HG03432 (cell line): ENCODE results near the gene UTP14C.
"Not testable (repeated sequence)": the region's sequence is repeated elsewhere in the genome, so short reads cannot be mapped to it uniquely, and the experiment has no call there.

Source experiments
- ATAC-seq: cut with Tn5 transposase; IDR thresholded peaks from one replicate; pipeline ENCODE4 v1.9.1; 2021; ENCODE audit warnings: mild to moderate bottlenecking, moderate library complexity; ENCODE audit not compliant: unreplicated experiment

UTP14C gene

DNA sequence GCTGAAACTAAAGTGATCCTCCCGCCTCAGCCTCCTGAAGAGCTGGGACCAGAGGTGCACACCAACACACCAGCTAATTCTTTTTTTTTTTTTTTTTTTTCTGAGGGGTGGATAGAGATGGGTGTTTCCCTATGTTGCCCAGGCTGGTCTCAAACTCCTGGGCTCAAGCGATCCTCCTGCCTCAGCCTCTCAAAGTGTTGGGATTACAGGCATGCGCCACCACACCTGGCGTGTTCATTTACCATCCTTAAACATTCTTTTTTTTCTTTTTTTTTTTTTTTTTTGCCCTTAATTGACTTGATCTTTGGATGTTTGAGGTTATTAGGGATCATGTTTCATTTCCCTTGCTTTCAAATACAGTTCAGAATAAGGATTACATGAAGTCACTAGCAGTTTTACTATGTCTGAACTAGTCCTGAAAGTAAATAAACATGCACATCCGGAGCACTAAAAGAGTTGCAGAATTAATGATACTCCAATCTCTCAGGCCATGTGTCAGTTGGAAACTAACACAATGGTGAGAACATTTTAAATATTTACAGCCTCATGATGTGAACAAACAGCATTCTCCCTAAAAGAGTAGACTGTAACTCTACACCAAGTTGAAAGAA is 10.2 kb downstream of the UTP14C start:
- no peak for ATAC-seq

DNA sequence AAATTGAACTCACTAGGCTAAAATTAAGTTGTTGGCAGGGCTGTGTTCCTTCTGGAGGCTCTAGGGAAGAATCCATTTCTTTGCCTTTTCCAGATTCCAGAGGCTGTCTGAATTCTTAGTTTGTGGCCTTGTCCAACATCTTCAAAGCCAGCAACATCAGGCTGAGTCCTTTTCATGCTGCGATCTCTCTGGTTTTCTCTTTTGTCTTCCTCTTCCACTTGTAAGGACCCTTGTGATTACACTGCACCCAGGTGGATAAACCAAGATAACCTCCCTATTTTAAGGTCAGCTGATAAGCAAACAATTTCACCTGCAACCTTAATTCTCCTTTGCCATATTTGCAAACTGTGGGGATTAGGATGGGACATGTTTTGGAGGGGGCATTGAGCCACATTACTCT is 11.5 kb downstream of the UTP14C start:
- ATAC-seq, result no peak

DNA sequence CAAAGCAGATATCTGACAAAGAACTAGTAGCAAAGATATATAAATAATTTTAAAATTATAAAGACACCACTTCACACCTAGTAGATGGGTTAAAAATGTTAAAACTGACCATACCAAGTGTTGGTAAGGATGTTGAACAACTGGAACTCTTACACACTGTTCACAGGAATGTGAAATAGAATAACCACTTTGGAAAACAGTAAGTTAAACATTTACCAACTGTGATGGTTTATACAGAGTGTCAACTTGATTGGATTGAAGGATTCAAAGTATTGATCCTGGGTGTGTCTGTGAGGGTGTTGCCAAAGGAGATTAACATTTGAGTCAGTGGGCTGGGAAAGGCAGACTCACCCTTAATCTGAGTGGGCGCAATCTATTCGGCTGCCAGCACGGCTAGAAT is 19.2 kb downstream of the UTP14C start:
- no peak for ATAC-seq

DNA sequence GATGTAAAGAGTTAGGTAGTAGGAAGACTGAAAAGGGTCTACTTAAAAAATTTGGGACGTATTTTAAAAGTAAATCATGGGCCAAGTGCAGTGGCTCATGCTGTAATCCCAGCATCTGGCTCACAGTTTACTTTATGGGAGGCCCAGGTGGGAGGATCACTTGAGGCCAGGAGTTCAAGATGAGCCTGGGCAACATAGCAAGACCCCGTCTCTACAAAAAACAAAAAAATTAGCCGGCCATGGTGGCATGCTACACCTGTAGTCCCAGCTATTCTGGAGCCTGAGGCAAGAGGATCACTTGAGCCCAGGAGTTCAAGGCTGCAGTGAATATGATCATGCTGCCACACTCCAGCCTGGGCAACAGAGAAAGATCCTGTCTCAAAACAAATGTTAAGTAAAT is 23.0 kb downstream of the UTP14C start:
- no peak for ATAC-seq

DNA sequence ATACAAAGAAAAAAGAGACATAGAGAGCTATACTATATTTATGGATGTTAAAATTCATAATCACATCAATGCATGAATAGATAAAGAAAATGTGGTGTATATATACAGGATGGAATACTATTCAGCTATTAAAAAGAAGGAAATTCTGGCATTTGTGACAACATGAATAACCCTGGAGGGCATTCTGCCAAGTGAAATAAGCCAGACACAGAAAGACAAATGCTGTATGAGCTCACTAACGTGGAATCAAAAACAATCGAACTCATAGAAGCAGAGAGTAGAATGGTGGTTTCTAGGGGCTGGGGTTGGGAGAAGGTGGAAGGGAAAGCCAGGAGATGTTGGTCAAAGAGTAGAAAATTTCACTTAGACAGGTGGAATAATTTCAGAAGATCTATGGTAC is 24.0 kb downstream of the UTP14C start:
- ATAC-seq, result no peak

DNA sequence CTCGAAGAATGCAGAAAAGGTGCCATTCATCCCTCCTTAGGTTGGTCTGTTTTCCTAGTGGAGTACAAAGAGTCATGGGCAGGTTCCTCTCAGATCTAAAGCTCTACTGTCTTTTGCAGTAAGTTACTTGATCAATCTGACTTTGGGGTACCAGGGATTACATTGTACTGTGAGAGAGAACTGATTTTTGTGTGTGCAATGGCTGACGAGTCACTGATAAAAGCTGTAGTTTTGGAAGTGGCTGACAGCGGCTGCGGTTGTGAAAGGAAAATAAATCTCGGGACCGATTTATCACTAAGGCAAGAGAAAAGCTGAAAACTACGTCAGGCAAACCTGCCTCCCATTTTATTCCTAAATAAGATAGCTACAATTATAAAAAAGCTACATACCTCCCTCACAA is 26.9 kb downstream of the UTP14C start:
- ATAC-seq, result no peak

DNA sequence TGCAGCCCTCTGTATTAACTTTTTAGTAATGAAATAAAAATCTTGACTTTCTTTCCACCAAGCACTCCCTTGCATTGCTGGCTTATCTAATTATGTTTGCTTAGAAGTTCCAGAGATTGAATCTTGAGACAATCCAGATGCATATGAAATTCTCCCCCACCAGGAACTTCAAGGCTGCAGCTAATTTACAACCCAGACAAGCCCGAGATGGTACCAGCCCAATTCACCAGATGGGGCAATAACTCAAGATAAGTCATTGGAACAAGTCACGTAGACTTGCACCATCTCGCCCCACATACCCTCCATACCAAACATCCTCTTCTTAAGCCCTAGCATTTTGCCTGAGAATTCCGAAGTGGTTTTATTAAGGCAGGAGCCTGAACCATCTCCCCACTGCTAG is 29.0 kb downstream of the UTP14C start:
- ATAC-seq, result no peak

DNA sequence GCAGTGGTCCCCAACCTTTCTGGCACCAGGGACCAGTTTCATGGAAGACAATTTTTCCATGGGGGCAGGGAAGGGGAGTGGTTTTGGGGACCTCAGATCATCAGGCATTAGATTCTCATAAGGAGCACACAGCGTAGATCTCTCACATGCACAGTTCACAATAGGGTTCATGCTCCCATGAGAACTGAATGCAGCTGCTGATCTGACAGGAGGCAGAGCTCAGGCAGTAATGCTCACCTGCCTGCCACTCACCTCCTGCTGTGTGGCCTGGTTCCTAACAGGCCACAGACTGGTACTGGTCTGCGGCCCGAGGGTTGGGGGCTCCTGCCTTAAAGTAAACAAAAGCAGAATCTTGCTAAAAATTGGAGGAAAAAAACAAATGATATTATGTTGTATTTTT is 36.6 kb downstream of the UTP14C start:
- ATAC-seq, result not testable (repeated sequence)

DNA sequence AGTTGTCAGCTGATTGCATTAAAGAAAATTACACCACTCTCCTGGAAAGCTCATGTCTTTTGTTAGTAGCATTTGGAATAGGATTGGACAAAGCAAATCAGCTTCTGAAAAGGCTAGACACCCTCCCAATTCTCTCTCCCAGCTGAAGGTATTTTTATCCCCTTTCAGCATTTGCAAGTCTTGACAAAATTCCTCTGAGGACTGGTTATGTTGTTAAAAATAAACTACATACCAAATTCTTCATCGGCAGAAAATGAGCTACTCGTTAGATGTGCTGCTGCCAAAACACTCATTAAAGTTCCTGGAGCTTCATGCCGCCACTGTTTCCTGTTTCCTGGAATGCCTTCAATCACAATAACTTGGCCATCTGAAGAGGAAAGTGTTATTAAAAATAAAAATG is 37.1 kb downstream of the UTP14C start:
- ATAC-seq, result no peak

DNA sequence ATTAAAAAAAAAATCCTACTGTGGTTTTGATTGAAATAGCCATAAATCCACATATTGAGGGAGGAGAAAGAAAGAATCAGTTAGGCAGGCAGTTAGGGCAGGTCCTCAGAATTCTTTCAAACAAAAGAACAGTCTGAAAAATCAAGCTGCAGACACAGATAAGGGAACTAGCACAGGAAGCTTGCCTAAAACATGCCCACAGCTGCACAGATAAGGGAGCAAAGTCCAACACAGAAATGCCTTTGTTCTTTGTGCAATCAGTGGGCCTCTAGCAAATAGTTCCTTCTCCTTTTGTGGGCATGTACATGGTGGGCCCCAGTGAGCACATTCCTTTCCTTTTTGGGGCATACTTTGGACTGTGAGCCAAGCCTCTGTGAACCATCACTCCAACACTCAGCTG is 42.7 kb downstream of the UTP14C start:
- ATAC-seq, result no peak

DNA sequence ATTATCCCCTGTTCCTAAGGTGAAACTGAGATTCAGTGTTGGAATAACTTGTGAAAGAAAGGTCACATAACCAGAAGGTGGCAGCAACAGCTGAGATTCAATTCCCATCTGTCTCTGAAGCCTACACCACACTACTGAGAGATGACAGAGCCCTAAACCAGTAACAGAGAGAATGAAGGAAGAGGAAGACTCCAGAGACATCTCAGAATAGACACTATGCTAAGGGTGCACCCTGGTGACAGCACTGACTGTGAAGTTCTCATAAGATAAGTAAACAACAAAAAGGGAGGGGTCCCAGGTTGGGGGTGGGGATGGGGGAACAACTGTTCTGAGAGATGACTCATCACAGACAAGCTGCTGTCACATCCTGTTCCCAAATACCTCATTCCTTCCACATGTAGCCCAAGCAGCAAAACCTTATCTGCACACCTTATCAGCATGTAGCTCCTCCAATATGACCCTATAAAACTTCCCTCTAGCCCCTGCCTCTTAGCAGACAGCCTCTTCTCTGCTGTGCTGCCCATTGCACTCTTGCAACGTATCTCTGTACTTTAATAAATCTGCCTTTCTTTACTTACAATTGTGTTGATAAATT is 46.5 kb downstream of the UTP14C start:
- ATAC-seq, result no peak
